ENCODE data around the gene BCR. TPM values are rescaled to one million over a fixed set of nuclear protein-coding genes. Genes with fewer than 3 reads are reported as not detected.

BCR gene
- total and polyA plus RNA-seq, 2 of the 13 experiments (the other 11 are each of a cell fraction or from before 2014, with no cell fraction given), result 19.9 to 33.6 TPM

DNA sequence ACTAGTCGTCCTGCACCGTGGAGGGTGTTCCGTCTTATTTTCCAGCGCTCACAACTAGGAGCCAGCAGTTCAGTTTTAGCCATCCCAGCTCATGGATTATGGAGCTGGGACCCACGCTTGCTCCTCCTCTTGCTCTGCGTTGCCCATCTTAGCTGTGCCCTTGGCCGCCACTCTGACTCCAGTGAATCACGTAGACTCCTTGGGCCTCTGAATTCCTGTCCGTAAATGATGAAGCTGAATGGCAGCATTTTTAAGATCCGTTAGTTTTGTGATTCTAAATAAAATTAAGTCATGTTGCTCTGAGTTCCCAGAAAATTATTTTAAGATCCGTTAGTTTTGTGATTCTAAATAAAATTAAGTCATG lies 23.8 kb downstream of the BCR start (continued):
- TF ChIP-seq FIP1L1 (IDR thresholded peaks at IDR 0.05; ENCODE audit: borderline replicate concordance, insufficient read depth, low read depth, low read length), result no peak
- no peak for TF ChIP-seq MAFG (CRISPR knock-in tag; IDR thresholded peaks at IDR 0.05)
- TF ChIP-seq, protein P1, sequence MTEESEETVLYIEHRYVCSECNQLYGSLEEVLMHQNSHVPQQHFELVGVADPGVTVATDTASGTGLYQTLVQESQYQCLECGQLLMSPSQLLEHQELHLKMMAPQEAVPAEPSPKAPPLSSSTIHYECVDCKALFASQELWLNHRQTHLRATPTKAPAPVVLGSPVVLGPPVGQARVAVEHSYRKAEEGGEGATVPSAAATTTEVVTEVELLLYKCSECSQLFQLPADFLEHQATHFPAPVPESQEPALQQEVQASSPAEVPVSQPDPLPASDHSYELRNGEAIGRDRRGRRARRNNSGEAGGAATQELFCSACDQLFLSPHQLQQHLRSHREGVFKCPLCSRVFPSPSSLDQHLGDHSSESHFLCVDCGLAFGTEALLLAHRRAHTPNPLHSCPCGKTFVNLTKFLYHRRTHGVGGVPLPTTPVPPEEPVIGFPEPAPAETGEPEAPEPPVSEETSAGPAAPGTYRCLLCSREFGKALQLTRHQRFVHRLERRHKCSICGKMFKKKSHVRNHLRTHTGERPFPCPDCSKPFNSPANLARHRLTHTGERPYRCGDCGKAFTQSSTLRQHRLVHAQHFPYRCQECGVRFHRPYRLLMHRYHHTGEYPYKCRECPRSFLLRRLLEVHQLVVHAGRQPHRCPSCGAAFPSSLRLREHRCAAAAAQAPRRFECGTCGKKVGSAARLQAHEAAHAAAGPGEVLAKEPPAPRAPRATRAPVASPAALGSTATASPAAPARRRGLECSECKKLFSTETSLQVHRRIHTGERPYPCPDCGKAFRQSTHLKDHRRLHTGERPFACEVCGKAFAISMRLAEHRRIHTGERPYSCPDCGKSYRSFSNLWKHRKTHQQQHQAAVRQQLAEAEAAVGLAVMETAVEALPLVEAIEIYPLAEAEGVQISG (CRISPR knock-in tag; IDR thresholded peaks at IDR 0.05), result no peak
- TF ChIP-seq, protein P2, sequence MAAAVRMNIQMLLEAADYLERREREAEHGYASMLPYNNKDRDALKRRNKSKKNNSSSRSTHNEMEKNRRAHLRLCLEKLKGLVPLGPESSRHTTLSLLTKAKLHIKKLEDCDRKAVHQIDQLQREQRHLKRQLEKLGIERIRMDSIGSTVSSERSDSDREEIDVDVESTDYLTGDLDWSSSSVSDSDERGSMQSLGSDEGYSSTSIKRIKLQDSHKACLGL (CRISPR knock-in tag; IDR thresholded peaks at IDR 0.05), result no peak
- TF ChIP-seq NFKB2 (CRISPR knock-in tag; IDR thresholded peaks at IDR 0.05; ENCODE audit: borderline replicate concordance), result no peak
- no peak for TF ChIP-seq ZNF552 (CRISPR knock-in tag; IDR thresholded peaks at IDR 0.05; ENCODE audit: borderline replicate concordance)
- TF ChIP-seq ZNF784 (CRISPR knock-in tag; IDR thresholded peaks at IDR 0.05; ENCODE audit: borderline replicate concordance), result no peak
- no peak for TF ChIP-seq TFDP1 (CRISPR knock-in tag; IDR thresholded peaks at IDR 0.05; ENCODE audit: borderline replicate concordance)
- no peak for TF ChIP-seq ZGPAT (CRISPR knock-in tag; IDR thresholded peaks at IDR 0.05)
